WTC11 (cell line): Measurements from ENCODE around the gene SEMA4D. TPM values are rescaled to one million over a fixed set of nuclear protein-coding genes. Genes with fewer than 3 reads are reported as not detected.
A peak's percentile ranks its signal among the peaks of the same experiment; 100 is the strongest.

ENCODE experiments used
- AFF4 ChIP-seq: sonication (generic); formaldehyde crosslinking; IDR thresholded peaks from 2 replicates; pipeline ENCODE4 v1.8.1; 2023; ENCODE audit warnings: mild to moderate bottlenecking, missing genetic modification reagents, borderline replicate concordance
- ATF2 ChIP-seq: sonication (generic); formaldehyde crosslinking; IDR thresholded peaks from 2 replicates; pipeline ENCODE4 v1.8.1; 2022; ENCODE audit warnings: low read depth, missing genetic modification reagents, borderline replicate concordance
- CBFB ChIP-seq: sonication (generic); formaldehyde crosslinking; IDR thresholded peaks from 2 replicates; pipeline ENCODE4 v1.8.1; 2022; ENCODE audit warnings: mild to moderate bottlenecking, low read depth, missing genetic modification reagents
- CREM ChIP-seq: sonication (generic); formaldehyde crosslinking; IDR thresholded peaks from 2 replicates; pipeline ENCODE4 v1.8.1; 2022; ENCODE audit warnings: mild to moderate bottlenecking, missing genetic modification reagents, moderate library complexity
- E2F5 ChIP-seq: sonication (generic); formaldehyde crosslinking; IDR thresholded peaks from 2 replicates; pipeline ENCODE4 v1.8.1; 2022; ENCODE audit warnings: mild to moderate bottlenecking, moderate library complexity, missing genetic modification reagents
- ELF4 ChIP-seq: sonication (generic); formaldehyde crosslinking; IDR thresholded peaks from 2 replicates; pipeline ENCODE4 v1.8.1; 2022; ENCODE audit warnings: low read depth, mild to moderate bottlenecking, moderate library complexity, missing genetic modification reagents
- ERG ChIP-seq: fragments of 250-450 bp; sonication (Bioruptor Pico); IDR thresholded peaks from 2 replicates; pipeline ENCODE4 v1.8.0; 2021; ENCODE audit warnings: mild to moderate bottlenecking
- MLX ChIP-seq: sonication (generic); formaldehyde crosslinking; IDR thresholded peaks from 2 replicates; pipeline ENCODE4 v1.8.1; 2023; ENCODE audit warnings: mild to moderate bottlenecking, missing genetic modification reagents, moderate library complexity
- NFE2L1 ChIP-seq: sonication (generic); formaldehyde crosslinking; IDR thresholded peaks from 2 replicates; pipeline ENCODE4 v1.8.1; 2023; ENCODE audit warnings: missing genetic modification reagents
- NR1H2 ChIP-seq: sonication (generic); formaldehyde crosslinking; IDR thresholded peaks from 2 replicates; pipeline ENCODE4 v1.9.0; 2021; ENCODE audit warnings: mild to moderate bottlenecking, moderate library complexity, missing genetic modification reagents
- SMAD4 ChIP-seq: sonication (generic); formaldehyde crosslinking; IDR thresholded peaks from 2 replicates; pipeline ENCODE4 v1.8.0; 2022; ENCODE audit warnings: mild to moderate bottlenecking, missing genetic modification reagents
- SP1 ChIP-seq: sonication (generic); formaldehyde crosslinking; conservative IDR thresholded peaks from 2 replicates; pipeline ENCODE4 v1.8.1; 2022; ENCODE audit warnings: missing genetic modification reagents
- TEAD1 ChIP-seq: sonication (generic); formaldehyde crosslinking; IDR thresholded peaks from 2 replicates; pipeline ENCODE4 v1.8.0; 2022; ENCODE audit warnings: mild to moderate bottlenecking, missing genetic modification reagents
- TEAD4 ChIP-seq: sonication (generic); formaldehyde crosslinking; IDR thresholded peaks from 2 replicates; pipeline ENCODE4 v1.8.0; 2022; ENCODE audit warnings: mild to moderate bottlenecking, missing genetic modification reagents
- ZMAT4 ChIP-seq: fragments of 250-450 bp; sonication (Bioruptor Pico); IDR thresholded peaks from 2 replicates; pipeline ENCODE4 v1.9.0; 2021; ENCODE audit warnings: mild to moderate bottlenecking
- ZNF138 ChIP-seq: sonication (generic); formaldehyde crosslinking; conservative IDR thresholded peaks from 2 replicates; pipeline ENCODE4 v1.8.1; 2022; ENCODE audit warnings: mild to moderate bottlenecking, moderate library complexity, missing genetic modification reagents
- ZNF423 ChIP-seq: fragments of 250-450 bp; sonication (Bioruptor Pico); IDR thresholded peaks from 2 replicates; pipeline ENCODE4 v2.1.2; 2022; ENCODE audit warnings: mild to moderate bottlenecking, moderate library complexity
- total RNA-seq: library from RNA; stranded (reverse); gene quantifications from 3 replicates; pipeline ENCODE4 v1.2.3, GENCODE V29; 2021
- TF ChIP-seq, protein P1 (sequence below): sonication (generic); formaldehyde crosslinking; IDR thresholded peaks from 2 replicates; pipeline ENCODE4 v1.8.0; 2022; ENCODE audit warnings: mild to moderate bottlenecking, missing genetic modification reagents
- TF ChIP-seq, protein P2 (sequence below): sonication (generic); formaldehyde crosslinking; IDR thresholded peaks from 2 replicates; pipeline ENCODE4 v1.8.1; 2023; ENCODE audit warnings: mild to moderate bottlenecking, moderate library complexity, missing genetic modification reagents
- TF ChIP-seq, protein P3 (sequence below): sonication (generic); formaldehyde crosslinking; IDR thresholded peaks from 2 replicates; pipeline ENCODE4 v1.8.1; 2022; ENCODE audit warnings: mild to moderate bottlenecking, missing genetic modification reagents, moderate library complexity, borderline replicate concordance
- TF ChIP-seq, protein P4 (sequence below): fragments of 200-600 bp; IDR thresholded peaks from 2 replicates; pipeline ENCODE4 v1.8.0; 2022; ENCODE audit warnings: antibody characterized with exemption

Gene SEMA4D
- total RNA-seq, 1 experiment from 2014 or later: 67.8 TPM

DNA sequence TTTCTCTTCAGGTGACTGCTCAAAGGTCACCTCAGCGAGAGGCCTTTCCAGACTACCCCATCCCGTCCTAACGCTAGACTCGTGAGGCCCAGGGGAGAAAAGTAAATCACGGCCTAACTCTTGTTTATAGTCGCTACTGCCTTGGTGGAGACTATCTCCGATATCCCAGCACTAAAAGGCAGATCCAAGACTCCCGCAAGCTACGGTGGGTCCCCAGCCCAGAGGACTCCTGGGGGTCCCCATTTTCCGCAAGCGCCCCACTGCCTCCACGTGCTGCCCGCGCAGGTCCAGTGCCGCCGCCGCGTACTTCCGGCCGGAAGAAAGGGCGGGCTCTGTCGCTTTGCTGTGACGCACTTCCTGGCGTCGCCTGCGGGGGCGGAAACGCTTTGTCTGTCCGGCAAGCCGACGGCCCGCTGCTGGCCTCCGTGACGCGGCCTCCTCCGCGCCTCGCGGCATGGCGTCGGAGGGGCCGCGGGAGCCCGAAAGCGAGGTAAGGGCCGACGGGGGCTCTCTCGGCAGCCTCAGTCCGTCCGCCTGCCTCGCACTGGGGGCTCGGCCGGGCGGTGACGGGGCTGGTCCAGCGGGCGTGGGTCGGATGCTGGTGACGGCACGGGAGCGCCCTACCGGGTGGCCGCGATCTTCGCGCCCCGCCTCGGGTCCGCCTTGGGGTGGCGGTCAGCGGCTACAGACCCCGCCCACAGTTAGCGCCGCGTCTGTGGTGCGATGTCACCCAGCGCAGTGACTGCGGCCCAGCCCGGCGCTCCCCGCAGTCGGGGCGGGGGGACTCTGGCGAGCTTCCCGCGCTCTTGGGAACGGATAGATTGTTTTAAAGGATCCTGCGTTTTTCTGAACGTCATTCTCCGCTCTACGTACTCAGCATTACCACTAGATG, 179.5 kb downstream of the SEMA4D start, which contains the start of gene SECISBP2 (continued):
- no peak for TF ChIP-seq ATF2 (CRISPR knock-in tag)
- peak; percentile 92; the same call in 1 of the 2 replicates for TF ChIP-seq E2F5 (CRISPR knock-in tag)
- TF ChIP-seq, protein P1, sequence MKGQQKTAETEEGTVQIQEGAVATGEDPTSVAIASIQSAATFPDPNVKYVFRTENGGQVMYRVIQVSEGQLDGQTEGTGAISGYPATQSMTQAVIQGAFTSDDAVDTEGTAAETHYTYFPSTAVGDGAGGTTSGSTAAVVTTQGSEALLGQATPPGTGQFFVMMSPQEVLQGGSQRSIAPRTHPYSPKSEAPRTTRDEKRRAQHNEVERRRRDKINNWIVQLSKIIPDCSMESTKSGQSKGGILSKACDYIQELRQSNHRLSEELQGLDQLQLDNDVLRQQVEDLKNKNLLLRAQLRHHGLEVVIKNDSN: peak; percentile 77
- TF ChIP-seq SP1 (CRISPR knock-in tag): peak; percentile 98
- peak; percentile 99 for TF ChIP-seq CREM (CRISPR knock-in tag)
- no peak for TF ChIP-seq NR1H2 (CRISPR knock-in tag)
- no peak for TF ChIP-seq ZNF423 (CRISPR knock-in tag)
- peak; percentile 97 for TF ChIP-seq CBFB (CRISPR knock-in tag)
- TF ChIP-seq ZMAT4 (CRISPR knock-in tag): no peak
- peak; percentile 31; the same call in 1 of the 2 replicates for TF ChIP-seq NFE2L1 (CRISPR knock-in tag)
- peak; percentile 87; the same call in 1 of the 2 replicates for TF ChIP-seq AFF4 (CRISPR knock-in tag)
- peak; percentile 48 for TF ChIP-seq TEAD1 (CRISPR knock-in tag)
- TF ChIP-seq, protein P2, sequence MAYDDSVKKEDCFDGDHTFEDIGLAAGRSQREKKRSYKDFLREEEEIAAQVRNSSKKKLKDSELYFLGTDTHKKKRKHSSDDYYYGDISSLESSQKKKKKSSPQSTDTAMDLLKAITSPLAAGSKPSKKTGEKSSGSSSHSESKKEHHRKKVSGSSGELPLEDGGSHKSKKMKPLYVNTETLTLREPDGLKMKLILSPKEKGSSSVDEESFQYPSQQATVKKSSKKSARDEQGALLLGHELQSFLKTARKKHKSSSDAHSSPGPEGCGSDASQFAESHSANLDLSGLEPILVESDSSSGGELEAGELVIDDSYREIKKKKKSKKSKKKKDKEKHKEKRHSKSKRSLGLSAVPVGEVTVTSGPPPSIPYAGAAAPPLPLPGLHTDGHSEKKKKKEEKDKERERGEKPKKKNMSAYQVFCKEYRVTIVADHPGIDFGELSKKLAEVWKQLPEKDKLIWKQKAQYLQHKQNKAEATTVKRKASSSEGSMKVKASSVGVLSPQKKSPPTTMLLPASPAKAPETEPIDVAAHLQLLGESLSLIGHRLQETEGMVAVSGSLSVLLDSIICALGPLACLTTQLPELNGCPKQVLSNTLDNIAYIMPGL (CRISPR knock-in tag): peak; percentile 94
- 0 out of 2 replicates have a peak, but pooled peaks have one; percentile 17 for TF ChIP-seq MLX
- TF ChIP-seq TEAD4: no peak
- peak; percentile 84; the same call in 1 of the 2 replicates for TF ChIP-seq ERG (CRISPR knock-in tag)
- TF ChIP-seq, protein P3, sequence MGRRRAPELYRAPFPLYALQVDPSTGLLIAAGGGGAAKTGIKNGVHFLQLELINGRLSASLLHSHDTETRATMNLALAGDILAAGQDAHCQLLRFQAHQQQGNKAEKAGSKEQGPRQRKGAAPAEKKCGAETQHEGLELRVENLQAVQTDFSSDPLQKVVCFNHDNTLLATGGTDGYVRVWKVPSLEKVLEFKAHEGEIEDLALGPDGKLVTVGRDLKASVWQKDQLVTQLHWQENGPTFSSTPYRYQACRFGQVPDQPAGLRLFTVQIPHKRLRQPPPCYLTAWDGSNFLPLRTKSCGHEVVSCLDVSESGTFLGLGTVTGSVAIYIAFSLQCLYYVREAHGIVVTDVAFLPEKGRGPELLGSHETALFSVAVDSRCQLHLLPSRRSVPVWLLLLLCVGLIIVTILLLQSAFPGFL (CRISPR knock-in tag): 0 out of 2 replicates have a peak, but pooled peaks have one; percentile 50
- TF ChIP-seq, protein P4, sequence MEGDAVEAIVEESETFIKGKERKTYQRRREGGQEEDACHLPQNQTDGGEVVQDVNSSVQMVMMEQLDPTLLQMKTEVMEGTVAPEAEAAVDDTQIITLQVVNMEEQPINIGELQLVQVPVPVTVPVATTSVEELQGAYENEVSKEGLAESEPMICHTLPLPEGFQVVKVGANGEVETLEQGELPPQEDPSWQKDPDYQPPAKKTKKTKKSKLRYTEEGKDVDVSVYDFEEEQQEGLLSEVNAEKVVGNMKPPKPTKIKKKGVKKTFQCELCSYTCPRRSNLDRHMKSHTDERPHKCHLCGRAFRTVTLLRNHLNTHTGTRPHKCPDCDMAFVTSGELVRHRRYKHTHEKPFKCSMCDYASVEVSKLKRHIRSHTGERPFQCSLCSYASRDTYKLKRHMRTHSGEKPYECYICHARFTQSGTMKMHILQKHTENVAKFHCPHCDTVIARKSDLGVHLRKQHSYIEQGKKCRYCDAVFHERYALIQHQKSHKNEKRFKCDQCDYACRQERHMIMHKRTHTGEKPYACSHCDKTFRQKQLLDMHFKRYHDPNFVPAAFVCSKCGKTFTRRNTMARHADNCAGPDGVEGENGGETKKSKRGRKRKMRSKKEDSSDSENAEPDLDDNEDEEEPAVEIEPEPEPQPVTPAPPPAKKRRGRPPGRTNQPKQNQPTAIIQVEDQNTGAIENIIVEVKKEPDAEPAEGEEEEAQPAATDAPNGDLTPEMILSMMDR: no peak; the same call in 1 of the 2 replicates
- TF ChIP-seq ZNF138 (CRISPR knock-in tag): peak; percentile 90; the same call in 1 of the 2 replicates
- no peak for TF ChIP-seq SMAD4
- 0 out of 2 replicates have a peak, but pooled peaks have one; percentile 15 for TF ChIP-seq ELF4 (CRISPR knock-in tag)
